ENCODE data around the gene SPDYE17. TPM values are rescaled to one million over a fixed set of nuclear protein-coding genes. Genes with fewer than 3 reads are reported as not detected.
"Not testable (repeated sequence)": the region's sequence is repeated elsewhere in the genome, so short reads cannot be mapped to it uniquely, and the experiment has no call there.

The SPDYE17 gene
- total RNA-seq, 1 experiment from 2014 or later: 0.22 TPM

- not testable (repeated sequence) for DNase-seq (ENCODE audit: extremely low read depth, low read depth)
Measured at GRCh38 chr7:76974793-76975579, 57.2 kb downstream of the SPDYE17 start.

DNA sequence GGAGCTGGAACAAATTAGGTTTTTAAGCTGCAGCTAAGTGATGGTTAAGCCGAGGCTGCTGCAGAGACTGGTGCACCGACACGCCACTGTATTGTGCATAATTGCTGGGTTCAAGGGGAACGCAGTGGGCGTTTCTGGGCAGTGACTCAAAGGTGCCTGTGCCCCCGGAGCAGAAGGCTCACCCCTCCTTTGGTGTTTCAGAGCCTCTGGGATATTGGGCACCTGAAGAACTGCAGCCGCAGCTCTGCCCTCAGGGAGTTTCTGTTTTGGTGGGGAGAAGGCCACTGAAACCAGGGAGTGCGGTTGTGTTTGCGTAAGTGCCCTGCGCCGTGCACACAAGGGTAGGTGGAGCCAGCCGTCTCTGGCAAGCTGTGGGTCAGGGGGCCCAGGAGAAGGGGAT is 57.8 kb downstream of the SPDYE17 start:
- DNase-seq (ENCODE audit: extremely low read depth, low read depth): not testable (repeated sequence)

- DNase-seq (ENCODE audit: extremely low read depth, low read depth): not testable (repeated sequence)
Measured at GRCh38 chr7:76972391-76972790, 59.8 kb downstream of the SPDYE17 start.

Small RNA genes lying within 50 kb of the gene (small RNA-seq; reads per million reads assigned to genes)
- 0 reads per million in 2 experiments for gene RF00019

Other genes starting within 250 kb of the SPDYE17 start
- gene SPDYE18, start 30.2 kb upstream of the SPDYE17 start, total RNA-seq (2014; rRNA removed; shearing (Covaris generic)): 0.40 TPM in 1 of 2 replicates, not detected in the other
- gene CCDC146, start 90.3 kb upstream of the SPDYE17 start, total RNA-seq (2014; rRNA removed; shearing (Covaris generic)): 0.27 and 0.58 TPM in 2 replicates
- 0.66 and 1.7 TPM in 2 replicates for gene FGL2, start 167.5 kb upstream of the SPDYE17 start, total RNA-seq (2014; rRNA removed; shearing (Covaris generic))